NCI-H1092 treated with DMSO at 0.1 percent for 48 hours (cell line): ENCODE data around the gene CLCA4.
"Not testable (repeated sequence)": the region's sequence is repeated elsewhere in the genome, so short reads cannot be mapped to it uniquely, and the experiment has no call there.

Experiments
- DNase-seq: peaks from one replicate; lab custom pipeline; 2025; lab: John Stamatoyannopoulos, UW

The CLCA4 gene

DNA sequence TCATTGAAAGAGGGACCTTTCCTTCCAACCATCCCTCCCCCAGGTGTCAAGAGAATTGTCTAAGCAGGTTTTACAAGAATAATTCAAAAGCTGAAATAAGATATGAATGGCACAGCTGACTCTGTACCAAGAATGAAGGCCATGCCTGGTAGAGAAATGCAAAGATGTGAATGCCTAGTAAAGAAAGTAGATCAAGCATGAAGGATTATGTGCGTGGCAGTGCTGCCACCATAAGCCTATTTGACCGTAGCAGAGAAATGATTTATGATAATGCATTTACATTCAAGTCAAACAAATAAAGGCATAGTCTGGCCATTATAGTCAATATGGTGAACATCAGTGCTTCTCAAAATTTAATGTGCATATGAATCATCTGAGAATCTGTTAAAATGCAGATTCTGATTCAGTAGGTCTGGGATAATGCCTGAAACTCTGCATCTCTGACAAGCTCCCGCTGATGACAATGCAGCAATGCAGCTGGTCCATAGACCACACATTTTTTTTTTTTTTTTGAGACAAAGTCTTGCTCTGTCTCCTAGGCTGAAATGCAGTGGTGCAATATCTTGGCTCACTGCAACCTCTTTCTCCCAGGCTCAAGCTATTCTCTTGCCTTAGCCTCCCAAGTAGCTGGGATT is 16.6 kb upstream of the CLCA4 start:
- DNase-seq = no peak

DNA sequence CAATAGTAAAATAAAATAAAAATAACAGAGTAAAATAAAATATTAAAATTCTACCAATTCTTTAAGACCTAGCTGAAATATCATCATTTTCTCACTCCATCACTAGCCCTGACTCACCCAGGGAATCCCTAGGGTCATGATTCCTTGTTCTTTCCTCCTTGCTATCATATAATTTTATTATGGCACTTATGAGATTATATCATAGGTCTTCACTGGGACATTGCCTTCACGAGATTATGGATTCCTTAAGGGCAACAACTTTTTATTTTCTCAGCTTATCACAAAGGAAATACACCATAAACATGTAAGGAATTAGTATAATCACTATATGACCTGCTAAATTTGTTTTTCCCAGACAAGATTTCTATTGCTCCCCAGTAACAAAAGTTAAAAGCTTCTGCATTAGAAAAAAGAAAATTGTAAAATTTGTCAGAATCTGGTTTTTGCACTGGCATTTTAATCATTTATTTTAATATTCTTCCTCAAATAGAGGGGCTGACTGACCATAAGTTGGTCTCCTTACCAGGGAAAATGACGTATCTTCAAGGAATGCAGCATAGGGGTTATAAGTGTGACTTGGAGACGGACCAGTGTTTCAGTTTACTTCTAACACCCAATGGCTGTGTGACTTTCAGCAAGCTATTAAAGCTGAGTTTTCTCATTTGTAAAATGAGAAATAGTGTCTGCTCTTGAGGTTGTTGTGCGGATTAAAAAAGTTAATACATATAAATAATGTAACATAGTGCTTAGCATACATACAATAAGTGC is 8.8 kb upstream of the CLCA4 start:
- no peak for DNase-seq

DNA sequence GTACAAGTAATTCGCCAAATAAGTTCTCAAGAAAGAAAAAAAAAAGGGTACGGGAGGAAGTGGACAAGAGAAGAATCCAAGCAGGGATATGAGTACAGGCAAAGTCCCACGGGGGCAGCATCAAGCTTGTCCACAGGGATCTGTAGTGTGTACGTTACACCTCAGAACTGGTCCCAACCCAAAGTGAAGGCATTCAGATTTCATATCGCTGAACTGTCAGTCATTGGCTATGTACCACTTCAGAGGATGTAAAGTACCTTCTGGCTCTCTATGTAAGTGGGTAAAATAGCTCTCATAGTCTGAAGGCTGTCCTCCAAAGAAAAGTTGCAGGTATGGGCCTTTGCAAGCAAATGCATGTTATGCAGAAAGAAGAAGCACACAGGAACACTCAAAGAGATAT is 8.1 kb upstream of the CLCA4 start:
- DNase-seq = no peak

DNA sequence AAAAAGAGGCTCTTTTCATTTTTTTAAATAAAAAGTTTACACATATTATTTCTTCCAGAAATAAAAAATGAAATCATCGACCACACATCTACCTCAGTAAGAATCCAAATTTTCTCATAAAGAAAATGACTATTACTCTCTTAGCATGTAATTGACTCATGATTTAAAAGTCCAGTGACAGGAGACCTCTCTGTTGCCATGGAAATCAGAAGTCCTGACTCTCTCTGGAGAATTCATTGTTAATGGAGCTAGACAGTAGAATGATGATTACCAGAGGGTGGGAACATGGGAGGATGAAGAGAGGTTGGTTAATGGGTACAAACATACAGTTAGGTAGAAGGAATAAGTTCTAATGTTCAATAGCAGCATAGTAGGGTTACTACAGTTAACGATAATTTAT is 5.0 kb upstream of the CLCA4 start:
- no peak for DNase-seq

DNA sequence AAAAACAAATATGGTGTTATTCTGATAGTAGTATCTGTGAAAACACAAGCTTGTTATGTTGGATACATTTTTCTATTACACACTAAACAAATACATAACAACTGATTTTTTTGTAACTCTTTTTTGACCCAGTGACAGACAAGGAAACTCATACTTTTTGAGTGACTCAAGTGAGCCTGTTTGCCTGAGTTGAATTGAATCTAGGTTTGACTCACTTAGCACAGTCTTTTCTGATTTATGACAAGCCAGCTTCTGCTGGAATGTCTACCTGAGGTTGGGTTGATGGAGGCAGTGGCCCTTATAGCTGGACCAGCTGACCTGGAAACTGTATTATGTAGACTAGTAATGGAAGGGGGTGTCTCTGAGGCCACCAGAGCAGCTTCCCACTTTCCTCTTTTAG is 4.2 kb upstream of the CLCA4 start:
- no peak for DNase-seq

DNA sequence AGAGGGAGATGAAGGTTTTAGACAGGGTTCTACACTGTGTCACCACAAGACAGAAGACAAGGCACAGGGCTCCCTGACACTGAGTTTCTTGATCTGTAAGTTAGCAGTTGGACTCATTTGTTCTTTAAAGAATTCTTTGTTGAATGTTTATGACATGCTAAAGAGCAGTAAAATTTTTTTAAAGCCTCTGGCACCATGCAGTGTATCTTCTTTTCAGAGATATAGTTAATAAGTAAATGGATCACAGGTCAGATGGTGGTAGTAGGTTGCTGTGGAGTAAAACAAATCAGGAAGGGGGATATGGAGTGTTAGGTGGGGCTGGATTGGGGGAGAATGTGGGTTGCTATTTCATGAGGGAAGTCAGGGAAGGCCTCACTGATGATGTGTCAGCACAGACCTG is 2.0 kb downstream of the CLCA4 start:
- DNase-seq = no peak

DNA sequence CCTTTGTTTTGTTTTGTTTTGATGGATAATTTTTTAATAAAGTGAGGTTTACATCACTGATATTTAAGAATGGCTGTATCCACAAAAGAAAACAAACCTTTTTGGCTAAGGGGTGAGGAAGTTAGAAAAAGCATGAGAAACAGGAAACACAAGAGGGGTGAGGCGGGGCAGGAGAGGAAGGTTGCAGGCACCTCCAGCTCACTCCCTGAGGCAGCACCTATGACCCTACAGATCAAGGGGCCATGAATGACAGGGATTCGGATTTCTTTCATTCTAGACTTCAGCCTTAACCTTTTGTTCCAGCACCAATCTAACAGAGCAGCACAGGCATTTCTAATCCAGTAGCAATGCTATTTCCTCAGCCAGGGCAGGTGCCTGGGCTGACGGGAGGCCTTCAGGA is 4.4 kb downstream of the CLCA4 start:
- DNase-seq = no peak

DNA sequence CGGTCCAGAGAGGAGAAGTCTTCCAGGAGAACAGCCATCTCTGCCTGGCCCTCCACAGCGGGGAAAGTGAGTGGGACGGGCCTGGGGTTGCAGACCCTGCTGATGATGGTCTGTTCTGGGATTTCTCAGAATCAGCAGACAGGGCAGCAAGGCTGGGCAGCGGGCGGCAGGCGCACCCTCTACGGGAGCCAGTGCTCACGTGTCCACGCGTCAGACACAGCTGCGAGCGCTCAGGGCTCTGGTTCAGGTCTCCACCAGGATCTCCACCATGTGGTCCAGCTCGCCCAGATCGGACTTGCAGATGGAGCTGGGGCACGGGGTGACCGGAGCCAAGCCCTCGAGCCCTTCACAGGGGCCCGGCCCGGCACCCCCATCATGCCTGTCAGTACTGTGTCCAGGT is 5.5 kb downstream of the CLCA4 start:
- no peak for DNase-seq

DNA sequence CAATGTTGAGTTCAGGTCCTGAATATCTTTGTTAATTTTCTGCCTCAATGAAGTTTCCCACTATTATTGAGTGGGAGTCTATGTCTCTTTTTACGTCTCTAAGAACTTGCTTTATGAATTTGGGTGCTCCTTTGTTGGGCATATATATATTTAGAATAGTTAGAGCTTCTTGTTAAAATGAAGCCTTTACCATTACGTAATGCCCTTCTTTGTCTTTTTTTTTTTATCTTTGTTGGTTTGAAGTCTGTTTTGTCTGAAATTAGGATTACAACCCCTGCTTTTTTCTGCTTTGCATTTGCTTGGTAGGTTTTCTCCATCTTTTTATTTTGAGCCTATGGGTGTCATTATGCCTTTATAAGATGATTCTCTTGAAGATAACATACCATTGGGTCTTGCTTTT is 10.9 kb downstream of the CLCA4 start:
- DNase-seq = no peak

DNA sequence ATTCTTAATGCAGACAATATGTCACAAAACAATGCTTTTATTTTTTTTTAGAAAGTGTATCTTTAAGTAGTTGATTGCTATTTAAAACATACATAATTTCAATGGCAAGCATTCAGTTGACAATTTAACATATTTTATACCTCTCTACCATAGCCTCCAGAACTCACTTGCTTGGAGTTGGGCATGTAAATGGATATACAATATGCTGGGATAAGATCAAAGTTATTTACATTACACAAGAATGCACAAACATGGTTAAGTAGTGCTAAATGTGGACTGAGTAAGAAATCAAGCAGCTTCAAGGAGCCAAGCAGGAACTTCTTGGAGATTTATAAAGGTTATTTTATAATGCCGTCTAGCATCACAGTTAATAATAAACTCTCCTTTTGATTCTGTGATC is 17.0 kb downstream of the CLCA4 start:
- DNase-seq = no peak

DNA sequence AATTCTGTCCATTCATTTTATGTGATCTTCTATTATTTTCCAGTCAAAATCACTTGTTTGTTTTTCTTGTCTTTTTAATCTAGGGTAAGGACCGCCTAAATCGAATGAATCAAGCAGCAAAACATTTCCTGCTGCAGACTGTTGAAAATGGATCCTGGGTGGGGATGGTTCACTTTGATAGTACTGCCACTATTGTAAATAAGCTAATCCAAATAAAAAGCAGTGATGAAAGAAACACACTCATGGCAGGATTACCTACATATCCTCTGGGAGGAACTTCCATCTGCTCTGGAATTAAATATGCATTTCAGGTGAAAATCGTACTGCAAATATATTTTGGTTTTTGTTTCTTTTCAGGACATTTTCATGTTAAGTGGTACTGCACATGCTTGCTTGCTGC is 20.5 kb downstream of the CLCA4 start:
- DNase-seq = no peak

DNA sequence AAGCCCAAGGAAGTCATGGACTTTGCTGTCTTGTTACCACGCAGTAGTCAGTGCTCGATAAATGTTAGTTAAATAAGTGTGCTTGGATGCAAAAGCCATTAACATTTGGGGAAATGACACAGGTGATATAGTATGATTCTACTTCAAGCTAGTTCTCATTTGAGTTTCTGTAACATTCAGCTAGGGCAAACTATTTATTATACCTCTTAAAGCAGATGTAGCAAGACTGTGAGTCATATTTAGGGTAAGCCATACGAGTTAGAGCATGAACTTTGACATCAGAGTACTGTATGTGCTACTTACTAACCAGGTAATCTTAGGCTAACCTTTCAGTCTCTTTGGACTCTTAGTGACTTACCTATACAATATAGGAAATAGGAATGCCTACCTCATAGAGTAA is 21.0 kb downstream of the CLCA4 start:
- no peak for DNase-seq

DNA sequence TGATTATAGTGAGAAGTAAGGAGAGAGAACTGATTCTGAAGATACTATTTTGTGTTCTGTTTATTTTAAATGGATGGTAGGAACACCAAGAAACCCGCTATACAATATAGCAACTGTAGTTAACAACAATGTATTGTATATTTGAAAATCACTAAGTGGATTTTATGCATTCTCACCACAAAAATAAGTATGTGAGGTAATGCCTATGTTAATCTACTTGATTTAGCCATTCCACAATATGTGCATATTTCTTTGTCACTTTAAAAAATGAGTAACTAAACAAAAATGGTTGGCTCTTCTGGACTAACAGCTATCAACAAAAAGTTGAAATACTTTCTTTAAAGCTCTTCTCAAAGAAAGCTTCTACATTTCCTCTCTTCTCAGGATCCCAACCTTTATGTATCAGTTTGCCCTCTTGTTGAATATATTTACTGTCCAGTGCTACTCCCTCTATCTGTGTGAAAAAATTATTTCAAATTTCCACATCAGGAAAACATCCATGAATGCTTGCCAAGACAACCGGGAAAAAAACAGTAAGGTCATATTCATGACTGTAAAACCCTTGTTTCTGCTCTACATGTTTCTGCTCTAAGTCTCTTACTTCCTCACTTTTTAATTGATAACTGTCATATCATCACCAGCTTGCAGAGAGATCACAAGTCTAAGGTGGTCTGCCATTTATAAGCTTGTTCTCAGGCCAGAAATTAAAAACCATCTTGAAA is 27.0 kb downstream of the CLCA4 start:
- DNase-seq = no peak

DNA sequence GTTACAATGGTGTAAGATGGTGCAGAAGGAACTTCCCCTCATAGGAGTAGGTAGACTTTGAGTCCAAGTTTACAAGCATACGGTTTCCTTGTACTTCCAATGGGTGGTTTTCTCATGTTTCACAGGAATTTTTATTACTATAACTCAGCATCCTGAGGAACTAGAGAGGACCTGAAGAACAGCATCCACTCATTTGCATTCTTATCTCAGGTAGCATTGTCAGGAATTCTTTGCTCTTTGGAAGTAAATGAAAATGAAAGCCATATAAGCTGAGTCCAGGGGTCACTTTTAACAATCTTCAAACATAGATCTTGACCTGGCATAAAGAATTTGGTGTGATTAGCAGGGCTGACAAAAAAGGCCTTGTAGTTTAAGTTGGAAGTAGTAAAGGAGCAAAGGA is 34.4 kb downstream of the CLCA4 start:
- DNase-seq = no peak

DNA sequence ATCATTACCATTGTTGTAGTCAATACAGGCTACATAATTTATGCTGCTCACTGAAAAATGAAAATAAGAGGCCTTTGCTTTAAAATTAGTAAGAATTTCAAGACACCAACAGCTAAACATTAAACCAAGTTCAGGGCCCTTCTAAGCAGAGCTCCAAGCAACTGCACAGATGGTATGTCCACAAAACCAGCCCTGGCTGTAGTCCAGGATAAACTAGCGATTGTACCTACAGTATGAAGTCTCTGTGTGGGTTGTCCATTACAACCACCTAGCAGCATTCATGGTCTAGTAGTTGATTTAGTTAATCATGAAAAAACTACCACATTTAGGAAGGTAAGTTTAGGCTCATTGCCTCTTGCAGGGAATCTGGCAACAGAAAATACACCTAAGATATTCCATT is 35.3 kb downstream of the CLCA4 start:
- DNase-seq = no peak

DNA sequence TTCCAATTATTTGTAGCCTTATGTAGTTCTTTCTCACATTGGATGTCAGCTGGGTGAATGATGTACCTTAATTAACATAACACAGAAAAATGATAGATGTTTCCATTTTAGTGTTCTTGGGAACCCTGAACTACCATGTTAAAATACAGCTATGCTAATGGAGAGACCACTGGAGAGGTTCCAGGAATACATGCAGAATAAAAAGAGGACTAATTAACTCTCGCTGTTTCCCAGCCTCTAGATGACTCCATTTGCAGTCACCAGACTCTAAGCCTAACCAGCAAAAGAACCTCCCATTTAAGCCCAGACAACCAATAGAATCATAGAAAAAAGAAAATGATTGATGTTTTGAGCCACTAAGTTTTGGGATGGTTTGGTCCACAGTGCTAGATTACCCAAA is 36.2 kb downstream of the CLCA4 start:
- DNase-seq = no peak

DNA sequence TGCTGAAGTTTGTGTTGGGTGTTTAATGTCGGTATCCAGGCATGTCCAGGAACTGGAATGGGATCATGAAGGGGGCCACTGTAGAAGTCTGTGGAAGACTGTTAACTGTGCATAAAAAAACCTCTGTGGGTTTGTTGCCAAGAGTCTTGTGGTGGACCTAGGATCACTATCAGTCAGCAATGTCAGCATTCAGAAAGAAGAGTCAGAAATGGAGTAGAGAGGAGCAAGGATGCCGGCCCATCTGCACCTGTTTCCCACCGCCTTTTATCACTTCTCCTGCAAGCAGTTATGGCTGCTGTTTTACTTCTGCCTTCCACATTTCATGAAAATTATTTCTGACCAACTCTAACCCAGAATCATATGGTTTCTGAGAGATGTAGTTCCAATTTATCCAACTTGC is 36.7 kb downstream of the CLCA4 start:
- DNase-seq = no peak

DNA sequence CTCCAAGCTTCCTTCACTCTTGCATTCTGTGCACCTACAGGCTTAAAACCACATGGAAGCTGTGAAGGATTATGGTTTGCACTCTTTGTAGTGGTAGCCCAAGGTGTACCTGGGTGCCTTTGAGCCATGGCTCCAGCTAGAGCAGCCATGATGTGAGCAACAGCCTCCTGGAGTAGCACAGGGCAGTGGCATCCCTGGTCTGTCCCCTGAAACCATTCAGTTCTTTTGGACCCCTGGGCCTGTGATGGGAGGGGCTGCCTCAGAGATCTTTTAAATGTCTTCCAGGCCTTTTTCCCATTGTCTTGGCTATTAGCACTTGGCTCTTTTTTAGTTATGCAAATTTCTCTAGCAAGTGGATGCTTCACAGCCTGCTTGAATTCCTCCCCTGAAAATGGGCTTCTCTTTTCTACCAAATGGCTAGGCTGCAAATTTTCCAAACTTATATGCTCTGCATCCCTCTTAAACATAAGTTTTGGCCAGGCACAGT is 47.4 kb downstream of the CLCA4 start:
- DNase-seq = no peak

DNA sequence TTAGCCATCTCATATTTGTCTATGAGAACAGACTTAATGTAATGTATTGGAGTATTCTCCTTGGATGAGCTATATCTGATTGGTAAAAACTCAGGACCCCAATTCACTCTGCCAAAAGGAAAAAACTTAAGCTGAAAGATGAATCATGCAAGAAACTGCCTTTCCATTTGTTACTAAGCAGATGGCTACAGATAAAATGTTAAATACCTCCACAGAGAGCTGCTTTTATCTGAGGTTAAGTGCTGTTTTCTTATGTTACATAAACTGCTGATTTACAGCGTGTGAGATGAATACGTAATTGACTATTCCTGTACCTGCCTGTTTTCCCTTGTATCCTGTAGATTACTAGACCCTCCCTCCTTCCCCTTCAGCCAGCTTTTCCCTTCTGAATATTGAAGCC is 49.3 kb downstream of the CLCA4 start:
- DNase-seq = no peak

DNA sequence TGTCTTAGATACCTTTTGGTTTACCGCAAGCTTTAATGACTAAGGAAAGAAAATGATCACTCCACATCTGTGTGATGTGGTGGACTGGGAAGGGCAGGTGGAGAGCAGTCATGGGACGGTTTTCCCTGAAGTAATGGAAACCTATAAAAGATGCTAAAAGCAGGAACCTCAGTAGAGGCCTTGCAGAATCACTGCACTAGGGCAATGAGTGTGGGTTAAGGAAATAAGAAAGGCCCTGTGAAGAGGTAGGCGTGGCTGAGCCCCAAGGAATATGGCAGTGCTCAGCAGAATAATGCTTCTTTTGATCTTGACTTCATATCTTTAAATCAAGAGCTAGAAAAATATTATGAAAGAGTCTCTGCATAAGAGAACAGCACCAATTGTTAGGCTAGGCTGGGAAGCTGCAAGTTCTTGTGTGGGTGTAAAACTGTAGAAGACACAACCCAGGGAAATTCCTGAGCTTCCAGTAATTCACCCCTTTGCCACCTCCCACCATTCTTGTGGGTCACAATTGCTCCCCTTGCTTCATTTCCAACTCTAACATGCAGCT is 49.9 kb downstream of the CLCA4 start:
- DNase-seq = no peak

DNA sequence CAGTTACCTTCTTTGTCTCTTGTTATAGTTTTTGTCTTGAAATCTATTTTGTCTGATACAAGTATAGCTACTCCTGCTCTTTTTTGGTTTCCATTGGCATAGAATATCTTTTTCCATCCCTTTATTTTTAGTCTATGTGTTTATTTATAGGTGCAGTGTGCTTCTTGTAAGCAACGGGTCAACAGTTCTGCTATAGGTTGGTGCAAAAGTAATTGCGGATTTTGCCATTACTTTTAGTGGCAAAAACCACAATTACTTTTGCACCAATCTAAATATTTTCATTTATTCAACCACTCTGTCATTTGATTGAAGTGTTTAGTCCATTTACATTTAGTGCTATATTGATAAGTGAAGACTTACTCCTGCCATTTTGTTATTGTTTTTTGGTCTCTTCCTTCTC is 59.2 kb downstream of the CLCA4 start:
- not testable (repeated sequence) for DNase-seq

DNA sequence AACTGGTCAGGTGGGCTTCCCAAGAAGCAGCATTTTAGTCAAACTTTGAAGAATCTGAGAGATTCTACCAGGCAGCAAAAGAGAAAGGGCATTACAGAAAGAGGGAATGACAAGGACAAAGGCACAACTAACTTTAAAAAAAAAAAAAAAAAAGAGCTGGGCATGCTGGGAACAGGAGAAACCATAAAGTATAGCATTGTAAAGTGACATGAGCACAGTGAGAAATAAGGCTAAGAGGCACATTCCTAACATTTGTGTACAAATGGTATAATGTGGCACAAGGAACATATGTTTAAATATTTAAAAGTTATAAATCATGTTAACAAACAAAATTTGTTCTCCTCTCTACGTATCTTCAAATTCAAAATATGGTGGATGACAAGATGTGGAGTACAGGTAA is 69.6 kb downstream of the CLCA4 start:
- DNase-seq = no peak

DNA sequence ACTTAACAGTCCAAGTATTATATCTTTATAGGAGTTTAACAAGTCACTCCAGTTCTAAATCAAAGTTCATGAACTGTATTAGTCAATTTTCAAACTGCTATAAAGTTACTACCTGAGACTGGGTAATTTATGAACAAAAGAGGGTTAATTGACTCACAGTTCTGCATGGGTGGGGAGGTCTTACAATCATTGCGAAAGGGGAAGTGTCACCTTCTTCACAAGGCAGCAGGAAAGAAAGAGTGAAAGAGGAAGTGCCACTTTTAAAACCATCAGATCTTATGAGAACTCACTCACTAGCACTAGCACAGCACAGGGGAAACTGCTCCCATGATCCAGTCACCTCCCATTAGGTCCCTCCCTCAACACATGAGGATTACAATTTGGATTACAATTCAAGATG is 70.0 kb downstream of the CLCA4 start:
- no peak for DNase-seq
